DMS79 (cell line): ENCODE measurements around the gene CPSF4L.
"Not testable (repeated sequence)": the region's sequence is repeated elsewhere in the genome, so short reads cannot be mapped to it uniquely, and the experiment has no call there.

Experiments used
- DNase-seq: peaks from one replicate; lab custom pipeline; 2025; lab: John Stamatoyannopoulos, UW

Gene CPSF4L

DNA sequence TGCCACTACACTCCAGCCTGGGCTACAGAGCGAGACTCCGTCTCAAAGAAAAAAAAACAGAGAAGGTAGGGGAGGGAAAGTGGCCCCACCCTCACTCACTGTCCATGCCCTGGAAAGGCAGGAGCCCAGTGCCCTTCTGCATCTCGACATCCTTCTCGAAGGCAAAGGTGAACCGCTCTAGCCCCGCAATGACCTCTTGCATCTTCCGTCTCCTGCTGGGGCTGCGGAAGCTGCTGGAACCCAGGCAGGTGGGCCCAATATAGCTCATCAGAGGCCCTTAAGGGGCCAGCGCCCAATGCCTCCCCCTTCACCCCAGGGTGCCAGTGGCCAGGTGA, at the start of gene CPSF4L:
Gene CPSF4L, minus strand, starts transcription at position 264 of the 335 bp plus-strand sequence. Its CDS starts 62 bp downstream, at position 202.
- no peak for DNase-seq

- no peak for DNase-seq
Measured at GRCh38 chr17:73311428-73311780, 49.7 kb upstream of the CPSF4L start.

GRCh38 chr17:73309727-73310596, 48.3 kb upstream of the CPSF4L start:
- no peak for DNase-seq

- not testable (repeated sequence) for DNase-seq
Measured at GRCh38 chr17:73308959-73309358, 47.3 kb upstream of the CPSF4L start.

DNA sequence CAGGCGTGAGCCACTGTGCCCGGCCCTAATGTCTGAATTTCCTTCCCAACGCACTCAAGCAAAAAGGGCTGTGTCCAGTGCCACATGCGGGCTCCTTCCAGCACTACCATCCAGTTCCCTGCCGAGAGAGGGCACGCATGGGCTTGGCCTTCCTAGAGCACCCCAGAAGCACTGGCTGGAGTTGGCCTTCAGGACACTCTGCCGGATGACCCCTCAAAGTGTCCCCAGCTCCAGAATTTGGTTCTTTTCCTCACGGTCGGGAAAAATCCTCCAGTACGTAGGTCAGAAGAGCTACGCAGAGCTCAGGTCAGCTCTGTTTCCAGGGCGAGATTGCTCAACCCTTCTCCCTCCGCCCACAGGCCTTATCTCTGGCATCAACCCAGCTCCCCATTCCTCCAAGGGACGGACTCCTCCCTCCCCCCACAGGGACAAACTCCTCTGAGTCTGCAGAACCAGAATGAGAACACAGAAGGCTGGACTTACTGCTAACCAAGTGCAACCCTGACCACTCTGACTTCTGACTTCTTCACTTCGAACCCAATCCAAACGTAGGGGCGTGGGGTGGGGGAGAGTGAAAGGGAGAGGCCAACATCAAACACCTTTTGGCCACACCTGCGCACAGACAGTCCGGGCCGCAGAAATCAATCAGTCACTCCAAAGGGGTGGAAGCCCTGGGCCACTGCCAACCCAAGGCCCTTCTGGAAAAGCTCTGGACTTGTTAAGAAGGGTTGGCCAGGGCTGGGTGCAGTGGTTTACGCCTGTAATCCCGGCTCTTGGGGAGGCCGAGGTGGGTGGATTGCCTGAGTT, 46.5 kb upstream of the CPSF4L start:
- no peak for DNase-seq

DNA sequence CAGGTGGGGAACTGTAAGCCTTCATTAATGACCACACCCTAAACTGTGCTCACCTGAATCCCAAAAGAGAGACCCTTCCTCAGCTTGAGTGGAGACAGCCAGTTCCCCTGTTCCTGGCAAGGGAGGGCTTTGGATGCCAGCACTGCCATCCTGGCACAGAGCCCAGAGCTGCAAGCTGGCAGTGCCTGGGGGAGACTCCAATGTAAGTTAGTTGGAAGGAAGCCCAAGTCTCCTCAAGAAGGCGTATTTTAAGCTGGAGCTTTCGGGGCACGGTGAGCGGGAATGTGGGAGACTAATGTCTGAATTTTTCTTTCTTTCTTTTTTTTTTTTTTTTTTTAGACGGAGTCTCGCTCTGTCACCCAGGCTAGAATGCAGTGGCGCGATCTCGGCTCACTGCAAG, 45.5 kb upstream of the CPSF4L start:
- DNase-seq = peak; percentile 44

- no peak for DNase-seq
Measured at GRCh38 chr17:73305845-73306836, 44.5 kb upstream of the CPSF4L start.

DNA sequence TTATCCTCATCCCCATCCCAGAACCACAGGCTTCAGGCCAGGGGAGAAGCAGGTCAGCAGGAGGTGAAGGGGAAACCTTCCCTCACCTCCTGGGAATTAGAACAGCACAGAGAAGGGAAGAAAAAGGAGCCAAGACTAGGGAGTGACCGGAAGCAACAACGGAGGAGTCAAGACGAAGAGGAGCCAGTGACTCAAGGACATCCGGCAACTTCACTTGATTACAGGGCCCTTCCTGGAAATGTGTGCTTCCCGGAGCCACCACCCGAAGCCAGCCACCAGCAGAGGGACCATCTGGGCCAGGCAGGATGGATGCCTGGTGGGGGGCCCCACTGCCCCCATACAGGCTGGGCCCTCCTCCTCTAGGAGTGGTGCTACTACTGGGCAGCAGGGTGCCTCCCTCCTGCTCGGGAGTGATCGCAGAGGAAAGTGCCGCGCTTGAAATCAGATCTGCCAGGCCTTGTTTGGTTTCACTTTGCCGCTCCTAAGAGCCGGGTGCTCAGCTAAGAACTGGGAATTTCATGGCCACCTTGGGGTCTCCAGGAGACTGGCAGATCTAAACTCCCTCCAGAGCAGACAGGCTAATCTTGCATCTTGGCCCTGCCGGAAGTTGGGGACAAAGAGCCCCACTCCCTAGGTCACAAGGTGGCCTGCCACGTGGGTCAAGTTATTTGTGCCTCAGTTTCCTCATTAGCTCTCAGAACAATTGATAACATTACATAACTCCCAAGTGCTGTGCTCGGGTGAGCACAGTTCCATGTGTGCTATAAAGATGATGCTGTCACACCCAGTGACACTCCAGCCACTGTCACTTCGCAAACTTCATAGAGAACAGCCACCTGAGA, 43.5 kb upstream of the CPSF4L start:
- DNase-seq = no peak

- no peak for DNase-seq
Measured at GRCh38 chr17:73304438-73304837, 42.8 kb upstream of the CPSF4L start.

GRCh38 chr17:73302189-73302588, 40.5 kb upstream of the CPSF4L start:
- no peak for DNase-seq

GRCh38 chr17:73301369-73301768, 39.7 kb upstream of the CPSF4L start:
- DNase-seq = no peak

DNA sequence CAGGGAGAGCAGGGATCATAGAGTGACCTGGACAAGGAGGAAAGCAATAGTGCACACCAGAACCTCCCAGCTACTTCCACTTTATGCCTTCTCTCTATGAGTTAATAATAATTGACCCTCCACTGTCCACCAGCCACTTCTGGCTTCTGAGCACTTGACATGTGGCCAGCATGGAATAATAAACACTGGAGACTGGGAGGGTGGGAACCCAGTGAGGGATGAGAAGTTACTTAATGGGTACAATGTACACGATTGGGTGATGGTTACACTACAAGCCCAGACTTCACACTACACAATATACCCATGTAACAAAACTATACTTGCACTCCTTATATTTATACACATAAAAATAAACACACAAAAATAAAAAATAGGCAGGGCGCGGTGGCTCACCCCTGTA, 38.7 kb upstream of the CPSF4L start:
- DNase-seq = no peak

DNA sequence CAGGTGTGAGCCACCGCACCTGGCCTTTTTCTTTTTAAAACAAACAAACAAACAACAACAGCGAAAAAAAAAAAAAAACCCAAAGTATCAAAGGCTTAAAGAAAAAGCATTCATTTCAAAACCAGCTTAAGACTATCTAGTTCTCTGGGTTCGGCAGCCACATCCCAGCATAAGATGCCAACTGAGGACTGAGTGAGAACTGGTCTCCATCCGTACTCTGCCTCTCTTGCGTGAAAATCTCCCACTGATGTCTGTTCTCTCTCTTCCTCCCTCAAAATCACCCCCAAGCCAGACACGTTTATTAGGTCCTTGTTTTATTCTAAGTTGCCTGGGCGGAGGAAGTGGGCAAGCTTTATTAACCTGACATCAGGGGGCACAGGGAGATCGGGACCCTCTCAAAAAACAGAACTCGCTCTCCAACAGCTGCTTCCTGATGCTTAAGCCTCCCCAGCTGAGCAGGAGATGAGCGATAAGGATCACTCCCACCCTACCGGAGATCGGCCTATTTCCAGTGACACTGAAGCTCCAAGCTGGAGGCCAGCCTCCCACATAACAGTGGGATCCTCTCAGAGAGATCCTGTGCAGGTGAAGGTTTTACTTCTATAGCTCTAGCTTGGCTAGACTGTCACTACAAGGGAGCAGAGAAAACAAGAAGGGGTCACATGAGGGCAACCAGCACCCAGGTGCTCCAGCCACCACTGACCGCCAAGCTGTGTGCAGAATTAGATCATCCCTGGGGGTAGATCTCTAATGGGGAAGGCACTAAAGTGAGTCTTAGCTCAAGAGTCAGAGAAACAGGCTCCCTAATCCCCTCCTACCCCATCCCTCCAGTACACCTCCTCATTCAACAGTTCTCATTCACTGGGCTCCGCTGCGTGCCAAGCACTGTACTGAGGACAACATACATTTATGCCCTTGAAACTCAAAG, 36.5 kb upstream of the CPSF4L start:
- no peak for DNase-seq

DNA sequence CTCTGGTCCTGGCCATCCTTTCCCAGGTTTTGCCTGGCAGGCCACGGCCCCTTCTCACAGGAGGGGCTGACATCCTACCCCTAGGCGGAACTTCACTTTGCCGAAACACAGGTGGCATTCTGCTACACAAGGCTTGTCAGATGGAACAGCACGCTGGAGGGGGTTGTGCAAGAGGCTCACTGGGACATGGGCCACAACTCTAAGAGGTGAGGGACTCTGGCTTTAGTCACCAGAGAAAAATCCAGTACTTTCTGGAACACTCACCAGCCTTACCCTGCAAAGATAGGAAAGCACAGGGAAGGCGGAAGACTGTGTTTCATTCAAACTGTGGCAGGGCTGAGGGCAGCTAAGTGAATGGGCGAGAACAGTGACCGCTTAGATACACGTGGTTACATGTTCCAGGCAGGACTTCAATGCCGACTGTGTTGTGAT, 31.8 kb upstream of the CPSF4L start:
- no peak for DNase-seq

- no peak for DNase-seq
Measured at GRCh38 chr17:73293031-73293430, 31.4 kb upstream of the CPSF4L start.

DNA sequence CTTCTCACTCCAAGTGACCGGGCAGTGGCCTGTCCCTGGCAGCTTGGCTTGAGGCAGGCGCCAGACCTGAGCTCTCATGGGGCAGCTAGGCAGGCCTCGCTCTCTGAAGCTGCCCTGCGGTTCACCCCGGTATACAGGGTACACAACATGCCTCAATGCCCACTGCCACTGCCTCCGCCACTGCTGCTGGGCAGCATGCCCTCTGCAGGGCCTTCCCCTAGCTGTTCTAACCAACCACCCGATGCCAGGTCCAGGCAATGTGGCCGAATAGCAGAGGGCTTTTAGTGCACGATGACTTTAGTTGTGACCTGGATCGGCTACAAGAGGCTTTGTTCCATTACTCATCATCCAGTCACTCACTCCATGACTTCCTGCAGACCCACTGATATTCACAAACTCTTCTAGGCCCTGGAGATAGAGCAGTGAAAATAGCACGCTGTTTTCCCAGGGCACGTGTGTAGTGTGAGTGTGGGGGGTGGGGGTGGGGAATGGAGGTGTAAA, 30.4 kb upstream of the CPSF4L start:
- no peak for DNase-seq

DNA sequence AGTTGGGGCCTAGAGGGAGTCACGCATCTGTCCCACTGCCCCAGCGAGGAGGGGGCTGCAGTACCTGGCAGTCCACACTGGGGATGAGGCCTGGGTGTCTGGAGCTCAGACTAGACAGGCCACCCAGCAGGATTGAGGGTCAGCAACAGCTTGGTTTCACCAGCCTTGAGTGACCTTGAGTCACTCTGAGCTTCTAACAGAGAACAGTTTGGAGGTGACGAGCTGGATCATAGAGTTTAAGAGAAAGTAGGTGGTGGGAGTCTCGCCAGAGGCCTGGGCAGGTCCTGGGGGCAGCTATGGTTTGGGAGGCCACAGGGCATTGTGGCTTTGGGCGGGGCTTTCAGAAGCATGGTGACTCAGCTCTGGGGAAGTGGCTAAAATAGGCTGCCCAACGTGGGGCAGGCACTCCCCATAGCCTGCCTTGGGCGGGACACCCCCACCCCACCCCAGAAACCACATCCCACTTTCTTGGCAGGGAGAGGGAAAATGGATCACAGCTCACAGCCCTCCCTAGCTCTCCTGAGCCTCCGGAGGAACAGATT, 29.7 kb upstream of the CPSF4L start:
- no peak for DNase-seq

GRCh38 chr17:73290399-73291259, 28.9 kb upstream of the CPSF4L start:
- no peak for DNase-seq
